Uterus (tissue), 4 donors: ENCODE results near the gene DDX27. TPM values are rescaled to one million over a fixed set of nuclear protein-coding genes. Genes with fewer than 3 reads are reported as not detected.

ENCODE experiments used
- DNase-seq, 2 donors: peaks; one replicate each; pipeline ENCODE4 v3.0.0-alpha.2; 2019 to 2020
- H3K27ac ChIP-seq, 2 donors: fragments of 200-600 bp; sonication (generic); 1 replicate in 1 of 2; 2 replicates in 1 of 2; pipeline ENCODE4 v1.5.1; 2016 to 2018
- H3K27me3 ChIP-seq, 2 donors: fragments of 200-600 bp; sonication (generic); one replicate each; pipeline ENCODE4 v1.5.1; 2018 to 2019; ENCODE audit warnings: control low read depth in 1 of 2
- H3K36me3 ChIP-seq, 2 donors: fragments of 200-600 bp; sonication (generic); one replicate each; pipeline ENCODE4 v1.5.1; 2019; ENCODE audit warnings: control low read depth in 1 of 2
- H3K4me1 ChIP-seq, 2 donors: fragments of 200-600 bp; sonication (generic); one replicate each; pipeline ENCODE4 v1.5.1; 2018 to 2019; ENCODE audit warnings: control low read depth in 1 of 2
- H3K4me3 ChIP-seq, 2 donors: fragments of 200-600 bp; sonication (generic); 1 replicate in 1 of 2; 2 replicates in 1 of 2; pipeline ENCODE4 v1.5.1; 2018 to 2019; ENCODE audit warnings: mild to moderate bottlenecking in 1 of 2
- H3K9me3 ChIP-seq, 2 donors: fragments of 200-600 bp; sonication (generic); one replicate each; pipeline ENCODE4 v1.5.1; 2019; ENCODE audit warnings: control low read depth in 1 of 2
- POLR2A ChIP-seq, 2 donors: fragments of 450-650 bp; IDR thresholded peaks; one replicate each; pipeline ENCODE4 v1.6.1; 2016; ENCODE audit warnings: antibody characterized with exemption in 2 of 2, mild to moderate bottlenecking in 1 of 2, moderate library complexity in 1 of 2
- intact Hi-C: fragments of 100-400 bp; cut with DNase I; formaldehyde crosslinking; loops from one replicate; pipeline ENCODE4 v1.15.1; 2023; ENCODE audit warnings: low total_unique reads
- total RNA-seq, 4 donors: library from RNA; depleted of rRNA in 3 of 4; stranded (reverse); fragments of >200 nt in 3 of 4; gene quantifications; one replicate each; pipeline versions ENCODE4 v1.1.0 to v1.2.4, GENCODE V29; 2014 to 2023
- TF ChIP-seq, protein P1 (sequence below), 4 experiments: fragments of 200-600 bp in 2 of 4; fragments of 450-650 bp in 2 of 4; sonication (generic) in 2 of 4; IDR thresholded peaks; one replicate each; pipeline ENCODE4 v1.5.1; 2016 to 2019; ENCODE audit warnings: antibody characterized with exemption in 4 of 4, mild to moderate bottlenecking in 2 of 4, moderate library complexity in 1 of 4
- donor health status: DM: yes; HTN: yes; CAD: no.

The DDX27 gene
- total RNA-seq, 4 donors from 2014 or later, result 11.8 to 35.8 (median 26.5) TPM

DNA sequence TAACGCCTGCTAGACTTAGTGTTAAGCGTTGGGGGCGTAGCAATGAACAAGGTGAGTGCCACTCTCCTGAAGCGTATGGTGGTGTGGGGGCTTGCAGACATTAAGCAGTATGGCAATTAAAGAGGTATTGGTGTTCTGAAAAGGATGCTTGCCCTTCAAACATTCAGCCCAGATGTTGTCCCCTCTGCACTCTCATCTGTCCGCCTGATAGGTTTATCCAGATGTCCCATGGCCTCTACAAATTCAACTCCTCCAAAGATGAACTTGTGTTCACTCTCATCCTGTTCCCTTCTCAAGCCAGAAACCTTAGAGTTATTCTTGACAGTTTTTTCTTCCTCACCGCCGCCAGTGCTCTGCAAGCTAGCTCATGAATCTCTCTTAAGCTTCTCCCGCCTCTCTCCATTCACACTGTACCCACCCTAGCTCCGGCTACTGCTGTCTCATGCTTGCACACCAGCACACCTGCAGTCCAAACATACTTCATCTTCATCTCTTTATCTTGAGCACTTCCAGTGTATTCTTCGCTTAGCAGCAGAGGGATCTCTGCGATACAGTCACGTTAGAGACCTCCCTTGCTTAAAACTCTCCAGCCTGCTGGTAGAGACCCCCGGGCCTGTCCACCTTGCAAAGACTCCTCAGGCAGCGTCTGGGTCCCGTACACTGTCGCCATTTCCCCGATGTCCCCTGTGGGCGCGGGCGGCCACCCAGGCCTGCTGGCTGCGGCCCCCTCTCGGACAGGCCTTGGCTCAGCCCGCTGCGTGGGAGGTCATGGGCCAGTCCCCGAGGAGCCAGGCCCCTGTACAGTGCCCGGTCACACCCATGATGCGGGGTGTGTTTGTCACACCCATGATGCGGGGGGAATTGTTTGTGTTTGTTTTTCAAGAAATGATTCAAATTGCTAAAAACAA, 962 bp downstream of the DDX27 start:
- Histone ChIP-seq H3K36me3 (no peaks in the 10 kb centered on the region), H3K27me3 (no peaks in the 10 kb centered on the region), H3K4me3 (peak overlapping the region; percentile 76 to 89), H3K4me1 (no peaks in the 10 kb centered on the region), H3K27ac (peak overlapping the region; percentile 86 to 92), H3K9me3 (no peaks in the 10 kb centered on the region)
- intact Hi-C loops, result loop anchor here (5.0 kb wide), 1 partner anchor 88 kb away; no protein-coding TSS in a partner anchor
- TF ChIP-seq, protein P1, sequence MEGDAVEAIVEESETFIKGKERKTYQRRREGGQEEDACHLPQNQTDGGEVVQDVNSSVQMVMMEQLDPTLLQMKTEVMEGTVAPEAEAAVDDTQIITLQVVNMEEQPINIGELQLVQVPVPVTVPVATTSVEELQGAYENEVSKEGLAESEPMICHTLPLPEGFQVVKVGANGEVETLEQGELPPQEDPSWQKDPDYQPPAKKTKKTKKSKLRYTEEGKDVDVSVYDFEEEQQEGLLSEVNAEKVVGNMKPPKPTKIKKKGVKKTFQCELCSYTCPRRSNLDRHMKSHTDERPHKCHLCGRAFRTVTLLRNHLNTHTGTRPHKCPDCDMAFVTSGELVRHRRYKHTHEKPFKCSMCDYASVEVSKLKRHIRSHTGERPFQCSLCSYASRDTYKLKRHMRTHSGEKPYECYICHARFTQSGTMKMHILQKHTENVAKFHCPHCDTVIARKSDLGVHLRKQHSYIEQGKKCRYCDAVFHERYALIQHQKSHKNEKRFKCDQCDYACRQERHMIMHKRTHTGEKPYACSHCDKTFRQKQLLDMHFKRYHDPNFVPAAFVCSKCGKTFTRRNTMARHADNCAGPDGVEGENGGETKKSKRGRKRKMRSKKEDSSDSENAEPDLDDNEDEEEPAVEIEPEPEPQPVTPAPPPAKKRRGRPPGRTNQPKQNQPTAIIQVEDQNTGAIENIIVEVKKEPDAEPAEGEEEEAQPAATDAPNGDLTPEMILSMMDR (IDR thresholded peaks at IDR 0.05), result no peak
- TF ChIP-seq POLR2A (IDR thresholded peaks at IDR 0.05), result no peak
- DNase-seq, result peak in 1 of 2 donors; percentile 18

DNA sequence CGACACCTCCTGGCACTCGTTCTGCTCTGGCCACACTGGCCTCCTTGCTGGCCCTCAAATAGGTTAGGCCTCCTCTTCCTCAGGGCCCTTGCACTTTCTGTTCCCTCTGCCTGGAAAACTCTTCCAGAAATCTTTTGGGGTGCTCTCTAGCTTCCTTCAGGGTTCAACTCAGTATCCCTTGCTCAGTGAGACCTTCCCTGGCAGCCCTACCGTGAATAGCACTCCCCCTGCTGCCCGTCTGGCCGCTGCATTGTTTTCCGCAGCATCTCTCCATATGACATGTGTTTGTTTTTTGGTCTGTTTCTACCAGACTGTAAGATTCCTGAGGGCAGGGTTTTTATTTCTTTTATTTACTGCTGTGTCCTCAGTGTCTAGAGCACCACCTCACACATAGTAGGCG, 6.7 kb downstream of the DDX27 start:
- no peaks in the 10 kb centered on the region for H3K27me3 ChIP-seq
- no peak for DNase-seq
- intact Hi-C loops, result no loop called here
- H3K4me3 ChIP-seq, result no peak overlapping the region
- H3K4me1 ChIP-seq, result no peaks in the 10 kb centered on the region
- H3K9me3 ChIP-seq, result no peaks in the 10 kb centered on the region
- TF ChIP-seq POLR2A (IDR thresholded peaks at IDR 0.05), result no peak
- TF ChIP-seq, protein P1 (IDR thresholded peaks at IDR 0.05), result no peak
- no peaks in the 10 kb centered on the region for H3K36me3 ChIP-seq
- no peak overlapping the region for H3K27ac ChIP-seq

DNA sequence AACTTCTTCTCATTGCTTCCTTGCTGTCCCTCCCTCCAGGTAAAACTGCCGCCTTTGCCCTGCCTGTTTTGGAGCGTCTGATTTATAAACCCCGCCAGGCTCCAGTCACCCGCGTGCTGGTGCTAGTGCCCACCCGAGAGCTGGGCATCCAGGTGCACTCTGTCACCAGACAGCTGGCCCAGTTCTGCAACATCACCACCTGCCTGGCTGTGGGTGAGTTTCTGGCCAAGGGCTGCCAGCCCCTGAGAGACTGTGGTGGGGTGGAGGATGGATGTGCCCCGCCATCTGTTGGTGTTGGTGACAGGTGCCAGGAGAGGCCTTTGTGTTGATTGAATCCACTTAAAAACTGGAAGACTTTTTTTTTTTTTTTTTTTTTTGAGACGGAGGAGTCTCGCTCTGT, 9.5 kb downstream of the DDX27 start:
- no peak overlapping the region for H3K4me3 ChIP-seq
- no peaks in the 10 kb centered on the region for H3K27me3 ChIP-seq
- TF ChIP-seq, protein P1 (IDR thresholded peaks at IDR 0.05), result no peak
- TF ChIP-seq POLR2A (IDR thresholded peaks at IDR 0.05), result no peak
- no peaks in the 10 kb centered on the region for H3K36me3 ChIP-seq
- DNase-seq, result no peak
- H3K9me3 ChIP-seq, result no peaks in the 10 kb centered on the region
- H3K27ac ChIP-seq, result no peak overlapping the region
- no peaks in the 10 kb centered on the region for H3K4me1 ChIP-seq
- intact Hi-C loops, result no loop called here

DNA sequence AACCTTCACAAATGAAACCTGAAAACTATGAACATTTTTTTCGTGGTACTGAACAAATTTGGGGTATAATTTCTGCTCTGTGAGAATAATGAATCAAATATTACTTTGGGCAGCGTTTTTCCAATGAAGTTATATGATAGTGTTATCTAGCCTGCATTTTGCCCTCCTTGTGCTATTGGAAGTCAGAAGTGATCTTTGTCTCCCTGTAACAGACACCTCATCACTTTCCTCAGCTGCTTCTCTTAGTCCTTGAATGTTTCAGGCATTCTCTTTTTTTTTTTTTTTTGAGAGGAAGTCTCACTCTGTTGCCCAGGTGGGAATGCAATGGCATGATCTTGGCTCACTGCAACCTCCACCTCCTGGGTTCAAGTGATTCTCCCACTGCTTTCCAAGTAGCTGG, 10.2 kb downstream of the DDX27 start:
- Histone ChIP-seq H3K9me3 (no peaks in the 10 kb centered on the region), H3K4me3 (no peak overlapping the region), H3K27me3 (no peaks in the 10 kb centered on the region), H3K36me3 (no peaks in the 10 kb centered on the region), H3K4me1 (no peaks in the 10 kb centered on the region), H3K27ac (no peak overlapping the region)
- no peak for TF ChIP-seq POLR2A (IDR thresholded peaks at IDR 0.05)
- TF ChIP-seq, protein P1 (IDR thresholded peaks at IDR 0.05), result no peak
- no peak for DNase-seq
- intact Hi-C loops, result no loop called here

DNA sequence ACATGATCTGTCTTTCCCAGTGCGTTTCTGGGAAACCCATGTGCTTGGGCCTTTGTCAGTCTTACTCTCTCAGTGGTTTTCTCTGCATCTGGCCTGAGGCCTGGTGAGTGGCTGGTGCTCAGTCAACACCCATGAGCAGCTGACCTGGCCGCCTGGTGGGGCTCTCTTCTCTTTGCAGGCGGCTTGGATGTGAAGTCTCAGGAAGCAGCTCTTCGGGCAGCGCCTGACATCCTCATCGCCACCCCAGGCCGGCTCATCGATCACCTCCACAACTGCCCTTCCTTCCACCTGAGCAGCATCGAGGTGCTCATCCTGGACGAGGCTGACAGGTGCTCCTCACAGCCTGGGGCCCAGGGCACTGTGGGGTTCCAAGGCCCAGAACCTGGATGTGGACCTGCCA, 10.8 kb downstream of the DDX27 start:
- intact Hi-C loops, result no loop called here
- Histone ChIP-seq H3K4me1 (no peaks in the 10 kb centered on the region), H3K27ac (no peak overlapping the region), H3K36me3 (no peaks in the 10 kb centered on the region), H3K9me3 (no peaks in the 10 kb centered on the region), H3K27me3 (no peaks in the 10 kb centered on the region), H3K4me3 (no peak overlapping the region)
- DNase-seq, result no peak
- no peak for TF ChIP-seq POLR2A (IDR thresholded peaks at IDR 0.05)
- TF ChIP-seq, protein P1 (IDR thresholded peaks at IDR 0.05), result no peak
